Keratinocyte (primary cell): Measurements from ENCODE around the gene RNPS1. TPM values are rescaled to one million over a fixed set of nuclear protein-coding genes. Genes with fewer than 3 reads are reported as not detected.

Source experiments
- DNase-seq: peaks from one replicate; pipeline ENCODE4 v3.0.0-alpha.2; 2011; ENCODE audit warnings: low read depth, missing footprints, low spot score
- FAIRE-seq: peaks from 2 replicates; lab custom pipeline; 2011; peaks lifted over from hg19 to GRCh38; lab: Jason Lieb, UNC
- H2AFZ ChIP-seq: 2 replicates; pipeline ENCODE4 v1.6.0; 2012; ENCODE audit warnings: low read length, control low read depth, inconsistent platforms; ENCODE audit not compliant: control insufficient read depth
- H3K27ac ChIP-seq: 2 replicates; pipeline ENCODE4 v1.5.1; 2011; ENCODE audit warnings: low read length; ENCODE audit not compliant: control insufficient read depth, insufficient read depth
- H3K27me3 ChIP-seq: 3 replicates; pipeline ENCODE4 v1.6.0; 2011; ENCODE audit warnings: low read length; ENCODE audit not compliant: control insufficient read depth, insufficient read depth; ENCODE audit errors: extremely low read depth
- H3K36me3 ChIP-seq, 2 experiments: 2 replicates in 1 of 2; 3 replicates in 1 of 2; pipeline ENCODE4 v1.5.1; 2011; ENCODE audit warnings: low read length in 2 of 2, mild to moderate bottlenecking in 1 of 2; ENCODE audit not compliant: control insufficient read depth in 2 of 2, insufficient read depth in 2 of 2; ENCODE audit errors: extremely low read depth in 1 of 2
- H3K4me1 ChIP-seq: 3 replicates; pipeline ENCODE4 v1.5.1; 2011; ENCODE audit warnings: low read length; ENCODE audit not compliant: control insufficient read depth, insufficient read depth; ENCODE audit errors: extremely low read depth
- H3K4me2 ChIP-seq: 3 replicates; pipeline ENCODE4 v1.6.0; 2011; ENCODE audit warnings: low read depth, low read length; ENCODE audit not compliant: control insufficient read depth, insufficient read depth; ENCODE audit errors: extremely low read depth
- H3K4me3 ChIP-seq, 3 experiments: fragments of 200-600 bp in 1 of 3; sonication (generic) in 1 of 3; 2 replicates in 2 of 3; 3 replicates in 1 of 3; pipeline ENCODE4 v1.5.1; 2011 to 2016; ENCODE audit warnings: low read length in 3 of 3, mild to moderate bottlenecking in 3 of 3, control low read depth in 2 of 3, inconsistent platforms in 1 of 3, low read depth in 1 of 3, mixed read lengths in 1 of 3, mixed run types in 1 of 3, moderate library complexity in 1 of 3; ENCODE audit not compliant: control insufficient read depth in 2 of 3, insufficient read depth in 2 of 3; ENCODE audit errors: extremely low read depth in 1 of 3
- H3K79me2 ChIP-seq: 2 replicates; pipeline ENCODE4 v1.6.0; 2012; ENCODE audit warnings: low read length; ENCODE audit not compliant: control insufficient read depth, insufficient read depth
- H3K9ac ChIP-seq: 3 replicates; pipeline ENCODE4 v1.6.0; 2011; ENCODE audit warnings: low read length; ENCODE audit not compliant: control insufficient read depth, insufficient read depth; ENCODE audit errors: extremely low read depth
- H3K9me1 ChIP-seq: 3 replicates; pipeline ENCODE4 v1.6.0; 2011; ENCODE audit warnings: low read length; ENCODE audit not compliant: control insufficient read depth, insufficient read depth; ENCODE audit errors: extremely low read depth
- H3K9me3 ChIP-seq: 2 replicates; pipeline ENCODE4 v1.5.1; 2012; ENCODE audit warnings: low read depth, low read length; ENCODE audit not compliant: control insufficient read depth
- H4K20me1 ChIP-seq: 3 replicates; pipeline ENCODE4 v1.6.0; 2011; ENCODE audit warnings: low read length; ENCODE audit not compliant: control insufficient read depth, insufficient read depth; ENCODE audit errors: extremely low read depth
- EZH2 ChIP-seq: IDR thresholded peaks from one replicate; pipeline ENCODE4 v1.6.1; 2012; ENCODE audit warnings: inconsistent platforms, mild to moderate bottlenecking, low read length, moderate library complexity
- dilution Hi-C: fragments of 300-500 bp; cut with MboI; formaldehyde crosslinking; loops from one replicate; pipeline ENCODE4 v1.7.0; 2020; ENCODE audit warnings: low sequenced_read_pairs; ENCODE audit not compliant: extremely low pct_ligation_motif_present
- polyA plus RNA-seq, 5 experiments: library from polyadenylated mRNA; depleted of rRNA in 3 of 5; stranded (reverse) in 3 of 5; stranded (forward) in 1 of 5; unstranded in 1 of 5; fragments of >200 nt; gene quantifications; 1 replicate in 1 of 5; 2 replicates in 3 of 5; 3 replicates in 1 of 5; pipeline versions ENCODE4 v1.2.1 to v1.2.3, GENCODE V29; 2011 to 2012; ENCODE audit warnings: missing spikeins in 2 of 5, low read depth in 1 of 5, low replicate concordance in 1 of 5
- TF ChIP-seq, protein P1 (sequence below), 3 experiments: IDR thresholded peaks in 1 of 3; conservative IDR thresholded peaks in 1 of 3; optimal IDR thresholded peaks in 1 of 3; 2 replicates in 2 of 3; 3 replicates in 1 of 3; pipeline versions ENCODE3 to v1.5.1; 2011; ENCODE audit warnings: low read length in 3 of 3, mild to moderate bottlenecking in 3 of 3, moderate library complexity in 2 of 3, control low read depth in 1 of 3, inconsistent platforms in 1 of 3; ENCODE audit not compliant: insufficient read depth in 2 of 3; ENCODE audit errors: extremely low read depth in 1 of 3

The RNPS1 gene
- polyA plus RNA-seq, 1 donor (not counting 4 experiments of a cell fraction or from before 2014, with no cell fraction given), result 89.4 TPM

DNA sequence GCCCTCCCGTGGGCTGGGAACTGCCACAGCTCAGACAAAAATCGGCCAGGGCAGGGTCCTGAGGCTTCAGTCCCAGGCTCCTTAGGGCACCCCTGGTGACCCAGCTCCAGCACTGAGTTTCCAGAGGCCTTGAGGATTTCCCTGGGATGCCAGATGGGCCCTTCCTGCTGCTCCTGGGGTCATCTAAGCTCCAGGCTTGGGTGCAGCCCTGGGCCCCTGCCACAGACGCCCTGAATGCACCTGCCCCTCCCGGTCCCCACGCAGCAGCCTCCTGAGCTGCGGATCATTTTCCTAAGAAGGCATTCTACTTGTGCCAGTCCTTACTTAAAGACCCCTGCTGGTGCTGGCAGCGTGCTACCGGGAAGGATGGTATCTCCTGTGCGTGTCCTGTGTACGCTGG lies 6.0 kb upstream of the RNPS1 start:
- H3K4me2 ChIP-seq, result no peak overlapping the region
- H3K27me3 ChIP-seq, result no peaks in the 10 kb centered on the region
- dilution Hi-C loops, result no loop called here
- H3K9me3 ChIP-seq, result no peaks in the 10 kb centered on the region
- no peak overlapping the region for H3K27ac ChIP-seq
- no peak for DNase-seq
- H3K79me2 ChIP-seq, result peaks cover 7% of the 10 kb centered on the region
- H3K36me3 ChIP-seq, result peaks cover 0 to 1% of the 10 kb centered on the region in 2 experiments
- no peak for FAIRE-seq
- H3K9ac ChIP-seq, result no peak overlapping the region
- no peak overlapping the region for H2AFZ ChIP-seq
- H3K4me3 ChIP-seq, result no peak overlapping the region
- TF ChIP-seq, protein P1, sequence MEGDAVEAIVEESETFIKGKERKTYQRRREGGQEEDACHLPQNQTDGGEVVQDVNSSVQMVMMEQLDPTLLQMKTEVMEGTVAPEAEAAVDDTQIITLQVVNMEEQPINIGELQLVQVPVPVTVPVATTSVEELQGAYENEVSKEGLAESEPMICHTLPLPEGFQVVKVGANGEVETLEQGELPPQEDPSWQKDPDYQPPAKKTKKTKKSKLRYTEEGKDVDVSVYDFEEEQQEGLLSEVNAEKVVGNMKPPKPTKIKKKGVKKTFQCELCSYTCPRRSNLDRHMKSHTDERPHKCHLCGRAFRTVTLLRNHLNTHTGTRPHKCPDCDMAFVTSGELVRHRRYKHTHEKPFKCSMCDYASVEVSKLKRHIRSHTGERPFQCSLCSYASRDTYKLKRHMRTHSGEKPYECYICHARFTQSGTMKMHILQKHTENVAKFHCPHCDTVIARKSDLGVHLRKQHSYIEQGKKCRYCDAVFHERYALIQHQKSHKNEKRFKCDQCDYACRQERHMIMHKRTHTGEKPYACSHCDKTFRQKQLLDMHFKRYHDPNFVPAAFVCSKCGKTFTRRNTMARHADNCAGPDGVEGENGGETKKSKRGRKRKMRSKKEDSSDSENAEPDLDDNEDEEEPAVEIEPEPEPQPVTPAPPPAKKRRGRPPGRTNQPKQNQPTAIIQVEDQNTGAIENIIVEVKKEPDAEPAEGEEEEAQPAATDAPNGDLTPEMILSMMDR (optimal IDR thresholded peaks at IDR 0.05 in 1 of 3, IDR thresholded peaks at IDR 0.05 in 1 of 3, conservative IDR thresholded peaks at IDR 0.05 in 1 of 3; ENCODE audit: extremely low read depth in 1 of 3, insufficient read depth in 2 of 3, low read length in 3 of 3), result no peak
- no peak for TF ChIP-seq EZH2
- H3K4me1 ChIP-seq, result peaks cover 9% of the 10 kb centered on the region
- no peaks in the 10 kb centered on the region for H3K9me1 ChIP-seq
- peaks cover 2% of the 10 kb centered on the region for H4K20me1 ChIP-seq

- Histone ChIP-seq H3K9me1 (no peaks in the 10 kb centered on the region), H3K79me2 (peaks cover 7% of the 10 kb centered on the region), H2AFZ (no peak overlapping the region), H3K4me2 (no peak overlapping the region), H3K4me1 (peaks cover 9% of the 10 kb centered on the region), H4K20me1 (peaks cover 2% of the 10 kb centered on the region), H3K27ac (no peak overlapping the region), H3K36me3 (peaks cover 0 to 1% of the 10 kb centered on the region in 2 experiments), H3K9me3 (no peaks in the 10 kb centered on the region), H3K27me3 (no peaks in the 10 kb centered on the region), H3K9ac (no peak overlapping the region), H3K4me3 (no peak overlapping the region)
- FAIRE-seq (no peak), DNase-seq (no peak)
- dilution Hi-C loops, result no loop called here
- TF ChIP-seq, protein P1 (optimal IDR thresholded peaks at IDR 0.05 in 1 of 3, IDR thresholded peaks at IDR 0.05 in 1 of 3, conservative IDR thresholded peaks at IDR 0.05 in 1 of 3; ENCODE audit: extremely low read depth in 1 of 3, insufficient read depth in 2 of 3, low read length in 3 of 3), result no peak
- TF ChIP-seq EZH2, result no peak
Observed at GRCh38 chr16:2273484-2273883, 5.6 kb upstream of the RNPS1 start.
